Thyroid gland (tissue), 4 donors: ENCODE data around the gene ISM1.

Experiments used
- POLR2A ChIP-seq, 2 donors: fragments of 450-650 bp; IDR thresholded peaks; one replicate each; pipeline ENCODE4 v1.6.1; 2017; ENCODE audit warnings: antibody characterized with exemption in 2 of 2, mild to moderate bottlenecking in 2 of 2, moderate library complexity in 1 of 2
- TF ChIP-seq, protein P1 (sequence below), 6 experiments: fragments of 200-600 bp in 3 of 6; fragments of 450-650 bp in 3 of 6; sonication (generic) in 3 of 6; IDR thresholded peaks; one replicate each; pipeline ENCODE4 v1.5.1; 2016 to 2019; ENCODE audit warnings: antibody characterized with exemption in 6 of 6, mild to moderate bottlenecking in 2 of 6, inconsistent platforms in 1 of 6, moderate library complexity in 1 of 6

DNA sequence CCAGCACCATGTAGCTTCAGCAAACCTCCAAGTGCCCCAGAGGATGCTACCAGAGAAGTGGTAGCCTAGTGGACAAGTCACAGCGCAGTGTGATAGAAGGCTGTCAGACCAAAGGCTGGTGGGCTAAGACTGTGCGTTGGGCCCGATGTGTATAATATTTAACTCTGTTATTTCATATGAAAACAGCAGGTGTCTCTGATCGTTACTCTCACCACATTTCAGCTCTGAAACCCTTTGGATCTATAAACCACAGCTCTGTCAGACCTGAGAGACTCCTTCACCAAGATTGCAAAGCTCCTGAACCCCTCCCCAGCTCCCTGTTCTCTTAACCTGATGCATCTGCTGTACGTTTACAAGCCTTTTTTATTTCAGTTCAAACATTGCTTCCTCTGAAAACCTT lies 43.8 kb downstream of the ISM1 start:
- TF ChIP-seq, protein P1, sequence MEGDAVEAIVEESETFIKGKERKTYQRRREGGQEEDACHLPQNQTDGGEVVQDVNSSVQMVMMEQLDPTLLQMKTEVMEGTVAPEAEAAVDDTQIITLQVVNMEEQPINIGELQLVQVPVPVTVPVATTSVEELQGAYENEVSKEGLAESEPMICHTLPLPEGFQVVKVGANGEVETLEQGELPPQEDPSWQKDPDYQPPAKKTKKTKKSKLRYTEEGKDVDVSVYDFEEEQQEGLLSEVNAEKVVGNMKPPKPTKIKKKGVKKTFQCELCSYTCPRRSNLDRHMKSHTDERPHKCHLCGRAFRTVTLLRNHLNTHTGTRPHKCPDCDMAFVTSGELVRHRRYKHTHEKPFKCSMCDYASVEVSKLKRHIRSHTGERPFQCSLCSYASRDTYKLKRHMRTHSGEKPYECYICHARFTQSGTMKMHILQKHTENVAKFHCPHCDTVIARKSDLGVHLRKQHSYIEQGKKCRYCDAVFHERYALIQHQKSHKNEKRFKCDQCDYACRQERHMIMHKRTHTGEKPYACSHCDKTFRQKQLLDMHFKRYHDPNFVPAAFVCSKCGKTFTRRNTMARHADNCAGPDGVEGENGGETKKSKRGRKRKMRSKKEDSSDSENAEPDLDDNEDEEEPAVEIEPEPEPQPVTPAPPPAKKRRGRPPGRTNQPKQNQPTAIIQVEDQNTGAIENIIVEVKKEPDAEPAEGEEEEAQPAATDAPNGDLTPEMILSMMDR (IDR thresholded peaks at IDR 0.05), result no peak
- TF ChIP-seq POLR2A (IDR thresholded peaks at IDR 0.05), result no peak
